K562 (cell line): ENCODE measurements around the gene PDE6B. TPM values are rescaled to one million over a fixed set of nuclear protein-coding genes. Genes with fewer than 3 reads are reported as not detected.
"Not testable (repeated sequence)": the region's sequence is repeated elsewhere in the genome, so short reads cannot be mapped to it uniquely, and the experiment has no call there.

Source experiments
- ATAC-seq: fragments of 200-7000 bp; cut with Tn5 transposase; 3 replicates; pipeline ENCODE4 v1.9.1; 2020; ENCODE audit warnings: moderate library complexity
- BruUV-seq: library from RNA; stranded (reverse); fragments of 400-500 nt; replicated peaks from 2 replicates; lab custom pipeline; 2021; lab: Mats Ljungman, UMichigan
- CTCF ChIA-PET: fragments of 300-600 bp; formaldehyde crosslinking; extraction: SDS; loops from one replicate; lab custom pipeline; 2021; ENCODE audit warnings: low intra/inter-chr PET ratio; lab: Yijun Ruan, JAX
- POLR2A ChIA-PET: fragments of 300-600, 350-650 bp; sonication (Branson Sonifier 250); formaldehyde crosslinking; extraction: SDS; loops from one replicate; lab custom pipeline; 2021; ENCODE audit warnings: antibody characterized with exemption, inconsistent platforms; lab: Yijun Ruan, JAX
- DNase-seq, 4 experiments: peaks; one replicate each; pipeline versions ENCODE4 v3.0.0 to v3.0.0-alpha.2; 2011 to 2018; ENCODE audit warnings: low spot score in 3 of 4, mixed read lengths in 3 of 4; ENCODE audit errors: extremely low read depth in 1 of 4
- FAIRE-seq: peaks from 2 replicates; lab custom pipeline; 2011; peaks lifted over from hg19 to GRCh38; lab: Jason Lieb, UNC
- H2AFZ ChIP-seq: 2 replicates; pipeline ENCODE4 v1.6.0; 2011; ENCODE audit warnings: low read depth, low read length, control low read depth, inconsistent platforms
- H3K27ac ChIP-seq: fragments of 200-600 bp; 3 replicates; pipeline ENCODE4 v1.8.0; 2011; ENCODE audit warnings: low read depth, mild to moderate bottlenecking, control low read depth, inconsistent platforms, low read length, moderate library complexity, mixed read lengths; ENCODE audit errors: extremely low read depth
- H3K27me3 ChIP-seq, 2 experiments: fragments of 300-600 bp in 1 of 2; 2 replicates in 1 of 2; 3 replicates in 1 of 2; pipeline versions ENCODE4 v1.6.0 to v1.8.0; 2011; ENCODE audit warnings: inconsistent platforms in 2 of 2, low read length in 2 of 2, mild to moderate bottlenecking in 1 of 2, mixed read lengths in 1 of 2, moderate library complexity in 1 of 2; ENCODE audit not compliant: control insufficient read depth in 2 of 2, insufficient read depth in 2 of 2
- H3K36me3 ChIP-seq: fragments of 300-600 bp; 3 replicates; pipeline ENCODE4 v1.8.0; 2011; ENCODE audit warnings: mild to moderate bottlenecking, low read length, inconsistent platforms; ENCODE audit not compliant: control insufficient read depth, insufficient read depth
- H3K4me1 ChIP-seq, 2 experiments: fragments of 200-600 bp in 1 of 2; replicated peaks in 1 of 2; 2 replicates in 1 of 2; 3 replicates in 1 of 2; pipeline versions ENCODE4 v1.5.1 to v1.8.0; 2011; ENCODE audit warnings: inconsistent platforms in 2 of 2, low read length in 2 of 2, mild to moderate bottlenecking in 1 of 2, mixed read lengths in 1 of 2, moderate library complexity in 1 of 2; ENCODE audit not compliant: control insufficient read depth in 2 of 2, insufficient read depth in 2 of 2
- H3K4me2 ChIP-seq: 2 replicates; pipeline ENCODE4 v1.6.1; 2011; ENCODE audit warnings: low read length, control low read depth, inconsistent platforms, mixed read lengths; ENCODE audit not compliant: insufficient read depth
- H3K4me3 ChIP-seq: fragments of 200-600 bp; sonication (generic), shearing (Covaris generic); 2 replicates; pipeline ENCODE4 v1.5.1; 2016; ENCODE audit warnings: control low read depth, inconsistent platforms
- H3K79me2 ChIP-seq: fragments of 200-600 bp; 3 replicates; pipeline ENCODE4 v1.8.0; 2011; ENCODE audit warnings: low read length, inconsistent platforms; ENCODE audit not compliant: control insufficient read depth, insufficient read depth
- H3K9ac ChIP-seq, 2 experiments: 2 replicates each; pipeline versions ENCODE4 v1.6.0 to v1.6.1; 2011; ENCODE audit warnings: low read depth in 2 of 2, low read length in 2 of 2, control low read depth in 1 of 2, inconsistent platforms in 1 of 2, mild to moderate bottlenecking in 1 of 2, mixed read lengths in 1 of 2; ENCODE audit not compliant: insufficient read depth in 1 of 2
- H3K9me1 ChIP-seq: one replicate; pipeline ENCODE4 v1.6.0; 2011; ENCODE audit warnings: inconsistent platforms, mild to moderate bottlenecking, low read length, moderate library complexity; ENCODE audit not compliant: control insufficient read depth, insufficient read depth
- H3K9me3 ChIP-seq: replicated peaks from 2 replicates; pipeline ENCODE4 v1.5.1; 2011; ENCODE audit warnings: low read depth, low read length, inconsistent platforms; ENCODE audit not compliant: control insufficient read depth, insufficient read depth
- H4K20me1 ChIP-seq: replicated peaks from 2 replicates; pipeline ENCODE4 v1.6.1; 2011; ENCODE audit warnings: low read length, inconsistent platforms, mixed read lengths; ENCODE audit not compliant: control insufficient read depth, insufficient read depth
- BRCA1 ChIP-seq, 2 experiments: fragments of 450-650 bp in 1 of 2; sonication (generic) in 1 of 2; formaldehyde crosslinking in 1 of 2; IDR thresholded peaks; 2 replicates each; pipeline versions ENCODE4 v1.5.0 to v1.6.1; 2017 to 2020; ENCODE audit warnings: mild to moderate bottlenecking in 1 of 2, missing genetic modification reagents in 1 of 2
- POLR2A ChIP-seq: fragments of 450-650 bp; conservative IDR thresholded peaks from 2 replicates; pipeline ENCODE4 v1.6.1; 2016
- PRDM10 ChIP-seq: fragments of 450-650 bp; IDR thresholded peaks from 2 replicates; pipeline ENCODE4 v1.6.1; 2018; ENCODE audit not compliant: partially characterized antibody
- RB1 ChIP-seq: fragments of 450-650 bp; IDR thresholded peaks from 2 replicates; pipeline ENCODE4 v1.6.1; 2017; ENCODE audit warnings: low read depth, mild to moderate bottlenecking
- XRCC4 ChIP-seq: IDR thresholded peaks from one replicate; pipeline ENCODE4 v1.6.1; 2011; ENCODE audit not compliant: insufficient read depth, insufficient read length; ENCODE audit errors: extremely low read depth
- WGBS: fragments of 100-300 bp; shearing (Covaris generic); methylation state at CpG from one replicate; pipeline ENCODE4 v1.1.6; 2016; ENCODE audit warnings: low coverage, mixed read lengths; ENCODE audit not compliant: insufficient coverage; ENCODE audit errors: missing lambda C conversion rate; 5-methylcytosine and 5-hydroxymethylcytosine counted together
- in situ Hi-C: fragments of 300-500 bp; cut with MboI; formaldehyde crosslinking; loops from 4 replicates; pipeline ENCODE4 v1.15.0; 2018; ENCODE audit warnings: inconsistent platforms, mixed read lengths
- intact Hi-C: fragments of 100-400 bp; cut with micrococcal nuclease; formaldehyde crosslinking; loops from 2 replicates; pipeline ENCODE4 v1.14.2; 2022
- polyA plus RNA-seq, 8 experiments: library from polyadenylated mRNA; depleted of rRNA in 4 of 8; stranded (reverse) in 5 of 8; unstranded in 3 of 8; fragments of >200 nt; fragmentation: Nextera tagmentation in 2 of 8; fragmentation: Illumina TruSeq in 1 of 8; extraction: Ambion mirVana in 2 of 8; extraction: Trizol in 1 of 8; gene quantifications; 2 replicates each; pipeline versions ENCODE4 v1.2.1 to v1.2.3, GENCODE V29; 2011 to 2014; ENCODE audit warnings: inconsistent platforms in 1 of 8, missing spikeins in 1 of 8
- total RNA-seq, 7 experiments: library from RNA; depleted of rRNA in 6 of 7; stranded (reverse); fragments of >200 nt in 6 of 7; fragmentation: Illumina TruSeq in 2 of 7; extraction: Trizol in 2 of 7; gene quantifications; 2 replicates each; pipeline versions ENCODE4 v1.2.1 to v1.2.3, GENCODE V29; 2011 to 2021; ENCODE audit warnings: low replicate concordance in 1 of 7

Gene PDE6B
- total and polyA plus RNA-seq, 9 of the 15 experiments (the other 6 are each of a cell fraction or from before 2014, with no cell fraction given): 0.04 TPM; not detected in 8

DNA sequence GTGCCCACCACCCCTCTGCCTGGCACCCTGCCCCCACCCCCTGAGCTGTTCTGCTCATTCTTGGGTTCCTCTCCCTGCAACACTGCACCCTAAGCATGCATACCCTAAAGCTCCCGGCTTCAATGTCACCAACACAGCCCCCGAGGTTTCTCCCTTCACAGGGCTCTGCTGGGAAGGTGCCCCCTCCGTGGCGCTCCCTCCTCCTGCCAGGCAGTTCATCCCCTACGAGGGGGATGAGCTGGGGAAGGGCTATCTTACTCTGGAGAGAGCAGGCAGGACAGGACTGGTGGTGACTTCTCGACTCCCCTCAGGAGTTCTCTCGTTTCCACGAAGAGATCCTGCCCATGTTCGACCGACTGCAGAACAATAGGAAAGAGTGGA is 42.2 kb downstream of the PDE6B start:
- POLR2A ChIA-PET: interaction anchor here (1.5 kb wide), 1 partner anchor 20 kb away, joined by 3 read pairs; no protein-coding TSS in a partner anchor
- CTCF ChIA-PET: no interaction called here
- Histone ChIP-seq H3K27me3 (peaks cover 13 to 42% of the 10 kb centered on the region in 2 experiments; a peak in 3 of 5 replicates), H3K4me3 (no peak overlapping the region), H3K9me3 (no peaks in the 10 kb centered on the region), H3K36me3 (peaks cover 21% of the 10 kb centered on the region), H2AFZ (no peak overlapping the region), H3K9me1 (no peaks in the 10 kb centered on the region), H4K20me1 (no peaks in the 10 kb centered on the region), H3K9ac (no peak overlapping the region; a peak in 1 of 4 replicates), H3K79me2 (no peaks in the 10 kb centered on the region), H3K4me2 (no peak overlapping the region), H3K27ac (no peak overlapping the region), H3K4me1 (peaks cover 0 to 35% of the 10 kb centered on the region in 2 experiments; a peak in 2 of 5 replicates)
- TF ChIP-seq POLR2A: peak; percentile 36; the same call in 1 of the 2 replicates
- no peak for TF ChIP-seq BRCA1 (IDR thresholded peaks at IDR 0.05)
- TF ChIP-seq BRCA1 (CRISPR knock-in tag; IDR thresholded peaks at IDR 0.05): no peak
- TF ChIP-seq XRCC4: no peak
- TF ChIP-seq RB1: no peak
- DNase-seq (no peak), FAIRE-seq (no peak), ATAC-seq (no peak)
- no TSS peak for BruUV-seq
- 38% methylated on average over 10 of the region's 10 CpGs for WGBS
- in situ Hi-C loops (no loop called here), intact Hi-C loops (no loop called here)

- Histone ChIP-seq H3K36me3 (peaks cover 28% of the 10 kb centered on the region), H3K27me3 (peaks cover 9 to 35% of the 10 kb centered on the region in 2 experiments; a peak in 3 of 5 replicates), H3K4me1 (peaks cover 2 to 36% of the 10 kb centered on the region in 2 experiments; a peak in 4 of 5 replicates)
- FAIRE-seq, H3K27ac ChIP-seq, intact Hi-C loops, DNase-seq, BruUV-seq, H3K4me3 ChIP-seq, H4K20me1 ChIP-seq, CTCF ChIA-PET, ATAC-seq, H3K4me2 ChIP-seq, H3K79me2 ChIP-seq, H3K9me1 ChIP-seq, in situ Hi-C loops, H2AFZ ChIP-seq, H3K9ac ChIP-seq, H3K9me3 ChIP-seq: not testable (repeated sequence)
- TF ChIP-seq POLR2A: 0 out of 2 replicates have a peak, but pooled peaks have one; percentile 11
- peak; percentile 58 for TF ChIP-seq PRDM10
- POLR2A ChIA-PET: interaction anchor here (0.8 kb wide), 1 partner anchor 13 kb away, joined by 4 read pairs; no protein-coding TSS in a partner anchor
- 50% methylated on average over 5 of the region's 6 CpGs for WGBS
These were observed 42.8 kb downstream of the PDE6B start for GRCh38 chr4:668219-668618.
